ENCODE results near the gene TMEM33.
A peak's percentile ranks its signal among the peaks of the same experiment; 100 is the strongest.
"Not testable (repeated sequence)": the region's sequence is repeated elsewhere in the genome, so short reads cannot be mapped to it uniquely, and the experiment has no call there.

TMEM33 gene, protein sequence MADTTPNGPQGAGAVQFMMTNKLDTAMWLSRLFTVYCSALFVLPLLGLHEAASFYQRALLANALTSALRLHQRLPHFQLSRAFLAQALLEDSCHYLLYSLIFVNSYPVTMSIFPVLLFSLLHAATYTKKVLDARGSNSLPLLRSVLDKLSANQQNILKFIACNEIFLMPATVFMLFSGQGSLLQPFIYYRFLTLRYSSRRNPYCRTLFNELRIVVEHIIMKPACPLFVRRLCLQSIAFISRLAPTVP

DNA sequence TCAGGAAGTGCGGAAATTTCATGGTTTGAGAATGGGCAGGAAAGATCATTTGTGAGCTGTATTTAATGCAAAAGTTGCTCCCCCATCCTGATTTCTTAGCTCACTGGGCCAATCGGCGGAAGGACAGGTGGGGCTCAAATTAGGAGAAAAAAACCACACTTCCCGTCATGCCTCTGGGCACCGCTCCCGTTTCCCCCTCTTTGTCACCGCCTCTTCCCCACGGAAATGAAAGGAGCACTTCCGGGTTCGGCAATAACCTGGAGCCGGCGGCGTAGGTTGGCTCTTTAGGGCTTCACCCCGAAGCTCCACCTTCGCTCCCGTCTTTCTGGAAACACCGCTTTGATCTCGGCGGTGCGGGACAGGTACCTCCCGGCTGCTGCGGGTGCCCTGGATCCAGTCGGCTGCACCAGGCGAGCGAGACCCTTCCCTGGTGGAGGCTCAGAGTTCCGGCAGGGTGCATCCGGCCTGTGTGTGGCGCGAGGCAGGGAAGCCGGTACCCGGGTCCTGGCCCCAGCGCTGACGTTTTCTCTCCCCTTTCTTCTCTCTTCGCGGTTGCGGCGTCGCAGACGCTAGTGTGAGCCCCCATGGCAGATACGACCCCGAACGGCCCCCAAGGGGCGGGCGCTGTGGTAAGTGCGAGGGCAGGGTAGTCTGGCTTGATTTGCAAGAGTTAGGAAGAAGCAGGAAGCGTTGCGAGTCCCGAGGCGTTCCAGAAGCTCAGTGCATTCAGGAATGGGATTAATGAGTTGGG lies at the start of gene TMEM33:
TSS of gene TMEM33 (plus strand) at position 529 of the 751 bp plus-strand sequence. CDS start at position 585, 56 bp downstream.
- TF ChIP-seq Cebpa-rat (IDR thresholded peaks at IDR 0.05) = no peak
- peak within 1 kb of the TSS; percentile 70 to 95 (median 85) for H3K27ac ChIP-seq
- no peaks in the 10 kb centered on the region for H3K27me3 ChIP-seq
- peaks cover 16 to 40% (median 24%) of the 10 kb centered on the region in 11 experiments for H3K36me3 ChIP-seq
- H3K4me2 ChIP-seq = peak within 1 kb of the TSS; percentile 84 to 100 (median 94)
- peaks cover 18 to 46% (median 28%) of the 10 kb centered on the region in 10 experiments for H3K4me1 ChIP-seq
- peaks cover 12 to 47% (median 33%) of the 10 kb centered on the region in 11 experiments; a peak in 20 of 22 replicates for H4K20me1 ChIP-seq
- H3K9me3 ChIP-seq (replicated peaks in 1 of 11) = peaks cover 0 to 5% (median 0%) of the 10 kb centered on the region in 11 experiments; a peak in 2 of 22 replicates
- H3K9ac ChIP-seq = peak within 1 kb of the TSS; percentile 82 to 90 (median 87)
- peak within 1 kb of the TSS; percentile 79 to 92 (median 88) for H3K4me3 ChIP-seq

DNA sequence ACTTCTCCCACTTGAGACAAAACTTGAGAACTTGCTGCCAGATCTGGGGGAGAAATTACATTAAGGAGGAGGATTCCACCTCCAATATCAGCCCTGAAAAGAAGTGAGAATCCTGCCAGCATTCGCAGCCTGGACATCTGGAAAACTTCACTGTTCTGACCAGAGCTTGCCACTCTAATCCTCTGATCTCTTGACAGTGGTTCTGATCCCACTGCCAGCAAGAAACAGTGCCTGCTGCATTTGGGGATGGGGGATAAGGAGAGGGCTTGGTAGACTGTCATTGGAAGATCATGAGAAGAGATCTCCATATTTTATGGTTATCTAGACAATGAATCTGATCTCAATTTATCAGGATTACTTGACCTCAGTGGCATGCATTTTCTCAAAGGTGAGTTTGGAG lies 49.8 kb upstream of the TMEM33 start:
- no peak overlapping the region for H3K4me3 ChIP-seq
- peaks cover 0 to 7% (median 0%) of the 10 kb centered on the region in 11 experiments; a peak in 1 of 22 replicates for H3K27me3 ChIP-seq
- no peaks in the 10 kb centered on the region for H3K36me3 ChIP-seq

DNA sequence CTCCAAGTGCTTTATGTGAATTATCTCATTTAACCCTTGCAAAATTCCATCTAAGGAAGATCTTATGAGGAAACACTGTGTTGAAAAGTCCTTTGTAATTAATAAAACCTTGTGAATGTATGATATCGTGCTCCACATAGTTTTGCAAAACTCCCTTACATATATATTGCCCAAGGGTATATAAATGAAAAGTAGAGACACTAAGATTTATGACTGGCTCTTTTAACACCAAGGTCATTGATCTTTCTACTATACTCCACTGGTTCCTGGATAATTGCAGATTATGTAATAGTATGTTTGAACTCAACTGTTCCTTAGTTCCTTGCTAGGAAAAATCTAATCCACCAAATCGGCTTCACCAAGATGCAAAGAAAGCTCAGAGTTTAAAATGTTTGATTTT lies 48.0 kb upstream of the TMEM33 start:
- H3K36me3 ChIP-seq = no peaks in the 10 kb centered on the region
- no peak overlapping the region for H3K9ac ChIP-seq
- H3K4me2 ChIP-seq = no peak overlapping the region
- H3K4me1 ChIP-seq = 0 out of 20 replicates have a peak, but pooled peaks cover 0 to 4% (median 0%) of the 10 kb centered on the region in 10 experiments
- H3K9me3 ChIP-seq (replicated peaks in 1 of 11) = peaks cover 0 to 4% (median 1%) of the 10 kb centered on the region in 11 experiments; a peak in 19 of 22 replicates
- no peak overlapping the region for H3K4me3 ChIP-seq
- no peaks in the 10 kb centered on the region for H4K20me1 ChIP-seq
- peaks cover 0 to 3% (median 0%) of the 10 kb centered on the region in 11 experiments; a peak in 1 of 22 replicates for H3K27me3 ChIP-seq
- TF ChIP-seq Cebpa-rat (IDR thresholded peaks at IDR 0.05) = no peak
- no peak overlapping the region for H3K27ac ChIP-seq

More for the DNA sequence above, 49.8 kb upstream of the TMEM33 start:
- Histone ChIP-seq H3K27ac (no peak overlapping the region), H3K4me2 (no peak overlapping the region), H3K9ac (no peak overlapping the region), H4K20me1 (no peaks in the 10 kb centered on the region), H3K4me1 (0 out of 20 replicates have a peak, but pooled peaks cover 0 to 4% (median 0%) of the 10 kb centered on the region in 10 experiments), H3K9me3 (replicated peaks in 1 of 11) (peaks cover 16 to 22% (median 19%) of the 10 kb centered on the region in 11 experiments)
- no peak for TF ChIP-seq Cebpa-rat (IDR thresholded peaks at IDR 0.05)

DNA sequence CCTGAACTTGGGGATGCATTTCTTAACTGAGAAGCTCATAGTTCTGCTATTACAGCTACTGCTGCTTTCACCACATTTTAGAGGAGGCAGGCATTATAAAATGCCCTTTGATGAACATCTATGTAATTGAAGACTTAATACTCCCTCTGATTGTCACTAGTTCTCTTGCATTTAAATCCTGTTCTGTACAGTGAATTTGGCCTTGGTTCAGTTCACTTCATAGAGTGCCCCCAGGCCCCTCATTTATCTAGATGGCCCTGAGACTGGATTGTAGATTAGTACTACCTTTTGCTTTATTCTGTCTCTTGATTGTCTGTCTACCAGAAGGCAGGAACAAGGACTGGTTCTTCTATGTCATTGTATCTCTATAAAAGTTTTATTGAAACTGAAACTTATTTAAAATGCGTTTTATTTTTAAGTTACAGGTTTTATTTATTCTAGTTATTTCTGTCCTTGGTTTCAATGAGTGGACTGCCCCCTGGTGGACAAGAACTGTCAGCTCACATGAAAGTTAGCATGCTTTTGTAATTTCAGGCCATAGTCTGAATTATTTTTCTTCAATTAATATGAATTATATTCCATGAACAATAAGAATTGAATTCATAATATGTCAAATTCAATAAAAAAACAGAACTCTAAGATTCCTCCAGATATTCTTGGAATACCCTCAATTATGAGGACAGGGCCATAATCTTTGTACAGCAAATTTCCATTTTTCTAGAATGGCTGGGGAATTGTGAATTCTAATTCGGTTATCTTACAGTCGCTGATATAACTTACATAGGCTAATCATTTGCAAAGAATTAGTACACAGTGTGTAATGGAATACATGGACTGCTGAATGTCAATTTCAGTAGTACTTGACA lies 47.2 kb upstream of the TMEM33 start:
- Histone ChIP-seq H3K9ac (no peak overlapping the region), H3K27me3 (no peaks in the 10 kb centered on the region), H3K9me3 (replicated peaks in 1 of 11) (no peaks in the 10 kb centered on the region), H3K36me3 (no peaks in the 10 kb centered on the region), H4K20me1 (no peaks in the 10 kb centered on the region), H3K27ac (no peak overlapping the region), H3K4me2 (no peak overlapping the region), H3K4me1 (0 out of 20 replicates have a peak, but pooled peaks cover 0 to 1% (median 0%) of the 10 kb centered on the region in 10 experiments), H3K4me3 (no peak overlapping the region)
- no peak for TF ChIP-seq Cebpa-rat (IDR thresholded peaks at IDR 0.05)

DNA sequence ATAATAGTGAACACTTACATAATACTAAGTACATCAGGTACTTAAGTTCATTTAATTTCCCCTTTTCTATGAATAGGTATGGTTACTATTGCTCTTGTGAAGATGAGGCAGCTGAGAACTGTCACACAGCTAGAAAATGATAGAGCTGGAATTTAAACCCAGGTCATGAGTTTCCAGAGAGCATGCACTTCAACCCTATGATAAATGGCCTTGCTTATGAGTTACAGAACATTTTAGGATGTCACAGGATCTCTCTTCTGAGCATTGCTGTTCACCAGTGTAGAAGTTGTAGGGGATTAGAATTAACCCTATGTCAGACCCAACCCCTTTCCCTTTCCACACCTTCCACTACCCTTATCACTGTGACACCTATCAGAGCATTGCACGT lies 46.5 kb upstream of the TMEM33 start:
- Histone ChIP-seq H3K27me3 (no peaks in the 10 kb centered on the region), H3K36me3 (no peaks in the 10 kb centered on the region), H3K9me3 (replicated peaks in 1 of 11) (no peaks in the 10 kb centered on the region), H3K27ac (no peak overlapping the region), H4K20me1 (no peaks in the 10 kb centered on the region), H3K4me2 (no peak overlapping the region), H3K9ac (no peak overlapping the region), H3K4me3 (no peak overlapping the region), H3K4me1 (no peaks in the 10 kb centered on the region)
- no peak for TF ChIP-seq Cebpa-rat (IDR thresholded peaks at IDR 0.05)

DNA sequence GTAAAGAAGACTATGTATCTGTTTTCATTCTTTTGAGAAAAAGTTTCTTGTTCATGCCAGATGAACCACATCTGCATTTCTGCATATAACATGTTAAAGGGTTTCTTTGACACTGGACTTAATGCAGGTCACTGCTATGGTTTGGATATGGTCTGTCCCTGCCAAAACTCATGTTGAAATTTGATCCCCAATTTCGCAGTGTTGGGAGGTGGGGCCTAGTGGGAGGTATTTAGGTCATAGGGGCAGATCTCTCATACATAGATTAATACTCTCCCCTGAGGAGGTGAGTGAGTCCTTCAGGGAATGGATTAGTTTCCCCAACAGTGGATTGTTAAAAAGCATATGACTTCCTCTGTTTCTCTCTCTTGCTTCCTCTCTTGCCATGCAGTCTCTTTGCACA lies 45.9 kb upstream of the TMEM33 start:
- no peak overlapping the region for H3K9ac ChIP-seq
- no peaks in the 10 kb centered on the region for H3K4me1 ChIP-seq
- no peak overlapping the region for H3K4me3 ChIP-seq
- no peak overlapping the region for H3K4me2 ChIP-seq
- H3K36me3 ChIP-seq = no peaks in the 10 kb centered on the region
- no peak overlapping the region for H3K27ac ChIP-seq
- H4K20me1 ChIP-seq = no peaks in the 10 kb centered on the region
- no peaks in the 10 kb centered on the region for H3K27me3 ChIP-seq
- H3K9me3 ChIP-seq (replicated peaks in 1 of 11) = no peaks in the 10 kb centered on the region
- TF ChIP-seq Cebpa-rat (IDR thresholded peaks at IDR 0.05) = no peak

DNA sequence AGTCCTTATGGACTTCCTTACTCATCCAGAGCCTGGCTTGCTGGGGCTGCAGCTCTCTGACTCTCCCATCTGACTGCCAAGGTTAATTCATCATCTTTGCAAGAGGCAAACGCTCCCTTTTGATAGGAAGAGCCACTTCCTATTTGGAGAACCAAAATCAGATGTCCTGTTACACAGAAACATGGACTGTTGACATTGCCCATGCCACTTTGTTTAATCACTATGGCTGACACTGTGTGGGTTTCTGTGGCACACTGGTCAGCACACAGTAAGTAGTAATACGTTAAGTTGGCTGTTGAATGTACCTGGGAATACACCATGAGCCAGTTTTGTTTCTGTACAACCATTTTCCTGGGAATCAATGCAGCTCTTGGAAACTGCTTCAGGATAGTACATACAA lies 45.1 kb upstream of the TMEM33 start:
- no peak overlapping the region for H3K27ac ChIP-seq
- no peak overlapping the region for H3K4me2 ChIP-seq
- no peaks in the 10 kb centered on the region for H3K9me3 ChIP-seq (replicated peaks in 1 of 11)
- H3K4me1 ChIP-seq = no peaks in the 10 kb centered on the region
- no peak overlapping the region for H3K9ac ChIP-seq
- TF ChIP-seq Cebpa-rat (IDR thresholded peaks at IDR 0.05) = no peak
- no peaks in the 10 kb centered on the region for H3K27me3 ChIP-seq
- no peaks in the 10 kb centered on the region for H3K36me3 ChIP-seq
- no peak overlapping the region for H3K4me3 ChIP-seq
- no peaks in the 10 kb centered on the region for H4K20me1 ChIP-seq

DNA sequence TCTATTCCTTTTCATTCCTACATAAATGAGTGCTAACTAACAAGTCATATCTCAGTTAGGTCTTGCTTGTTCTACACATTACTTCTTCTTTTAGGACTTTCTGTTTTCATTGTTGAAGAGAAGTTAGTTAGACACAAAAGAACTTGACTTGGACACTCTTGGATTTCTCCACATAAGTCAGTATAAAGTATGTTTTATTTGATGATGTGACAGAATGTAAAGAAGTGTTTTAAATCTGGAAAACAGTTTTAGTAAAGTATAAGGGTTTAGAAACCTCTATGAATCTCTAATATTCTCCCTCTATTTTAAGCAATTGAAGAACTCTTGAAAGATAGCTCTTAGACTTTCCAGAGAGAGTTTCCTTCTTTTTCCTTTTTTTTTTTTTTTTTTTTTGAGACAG lies 38.6 kb upstream of the TMEM33 start:
- TF ChIP-seq Cebpa-rat (IDR thresholded peaks at IDR 0.05) = no peak

DNA sequence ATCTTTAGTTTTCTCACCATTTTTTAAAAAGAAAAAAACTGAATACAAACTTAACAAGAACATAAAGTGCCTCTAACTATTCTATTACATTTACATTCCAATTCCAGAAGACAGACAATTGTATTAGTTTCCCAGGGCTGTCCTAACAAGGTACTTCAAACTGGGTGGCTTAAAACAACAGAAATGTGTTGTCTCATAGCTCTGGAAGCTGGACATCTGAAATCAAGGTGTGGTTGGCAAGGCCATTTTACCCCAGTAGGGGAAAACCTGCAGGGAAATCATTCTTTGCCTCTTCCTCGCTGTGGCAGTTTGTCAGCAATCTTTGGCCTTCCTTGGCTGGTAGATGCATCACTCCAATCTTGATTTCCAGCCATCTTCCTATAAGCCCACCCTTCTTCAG lies 37.5 kb upstream of the TMEM33 start:
- Histone ChIP-seq H3K27me3 (no peaks in the 10 kb centered on the region), H3K9ac (no peak overlapping the region), H3K27ac (no peak overlapping the region), H3K4me3 (no peak overlapping the region), H3K4me1 (no peaks in the 10 kb centered on the region), H3K36me3 (no peaks in the 10 kb centered on the region), H3K4me2 (no peak overlapping the region), H3K9me3 (replicated peaks in 1 of 11) (peaks cover 9 to 15% (median 12%) of the 10 kb centered on the region in 11 experiments; a peak in 15 of 22 replicates), H4K20me1 (no peaks in the 10 kb centered on the region)
- TF ChIP-seq Cebpa-rat (IDR thresholded peaks at IDR 0.05) = no peak

More for the DNA sequence above, 38.6 kb upstream of the TMEM33 start:
- Histone ChIP-seq H3K36me3 (no peaks in the 10 kb centered on the region), H3K27me3 (no peaks in the 10 kb centered on the region), H3K4me3 (no peak overlapping the region), H3K9me3 (replicated peaks in 1 of 11) (peaks cover 7 to 10% (median 8%) of the 10 kb centered on the region in 11 experiments; a peak in 15 of 22 replicates), H3K4me1 (no peaks in the 10 kb centered on the region), H3K9ac (no peak overlapping the region), H4K20me1 (no peaks in the 10 kb centered on the region), H3K27ac (no peak overlapping the region), H3K4me2 (no peak overlapping the region)

DNA sequence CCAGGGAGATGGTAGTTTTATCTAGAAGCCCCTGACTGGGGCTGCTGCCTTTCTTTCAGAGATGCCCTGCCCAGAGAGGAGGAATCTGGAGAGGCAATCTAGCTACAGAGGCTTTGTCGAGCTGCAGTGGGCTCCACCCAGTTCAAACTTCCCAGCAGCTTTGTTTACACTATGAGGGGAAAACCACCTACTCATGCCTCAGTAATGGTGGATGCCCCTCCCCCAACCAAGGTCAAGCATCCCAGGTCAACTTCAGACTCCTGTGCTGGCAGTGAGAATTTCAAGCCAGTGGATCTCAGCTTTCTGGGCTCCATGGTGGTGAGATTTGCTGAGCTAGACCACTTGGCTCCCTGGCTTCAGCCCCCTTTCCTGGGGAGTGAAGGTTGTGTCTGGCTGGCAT lies 26.1 kb upstream of the TMEM33 start:
- H3K4me2 ChIP-seq, H3K9ac ChIP-seq, H3K27ac ChIP-seq, H3K36me3 ChIP-seq, H3K27me3 ChIP-seq, H3K4me3 ChIP-seq, H4K20me1 ChIP-seq: not testable (repeated sequence)
- Histone ChIP-seq H3K9me3 (replicated peaks in 1 of 11) (peaks cover 0 to 11% (median 4%) of the 10 kb centered on the region in 11 experiments; a peak in 5 of 22 replicates), H3K4me1 (peaks cover 0 to 14% (median 0%) of the 10 kb centered on the region in 10 experiments; a peak in 3 of 20 replicates)

Data from BLaER1 treated with 17β-estradiol and CSF1 and Interleukin-3, amounts not matched to agents 10 nM and 100 nM (cell line).